ENCODE results near the gene CNGB1.

- TF ChIP-seq POLR2A (IDR thresholded peaks at IDR 0.05) (no peak), CTCF (IDR thresholded peaks at IDR 0.05) (no peak), POLR2AphosphoS5 (IDR thresholded peaks at IDR 0.05) (no peak)
These were observed 5.4 kb upstream of the CNGB1 start for GRCh38 chr16:57976331-57976796.

Measured in prostate gland (tissue), 2 donors.